HG03280 (cell line): ENCODE measurements around the gene PLD4.
"Not testable (repeated sequence)": the region's sequence is repeated elsewhere in the genome, so short reads cannot be mapped to it uniquely, and the experiment has no call there.

Source experiments
- ATAC-seq: cut with Tn5 transposase; IDR thresholded peaks from one replicate; pipeline ENCODE4 v1.9.1; 2021; ENCODE audit warnings: mild to moderate bottlenecking, moderate library complexity; ENCODE audit not compliant: unreplicated experiment

PLD4 gene

GRCh38 chr14:104924421-104925213, at the start of gene PLD4:
TSS of gene PLD4 (plus strand) at chr14:104924879. CDS start at chr14:104927141, 2,262 bp downstream.
- no peak for ATAC-seq

GRCh38 chr14:104875412-104875751, 49.3 kb upstream of the PLD4 start:
- ATAC-seq = no peak

- ATAC-seq = no peak
Observed at GRCh38 chr14:104875811-104876210, 48.9 kb upstream of the PLD4 start.

- no peak for ATAC-seq
Observed at GRCh38 chr14:104876251-104876699, 48.4 kb upstream of the PLD4 start.

- no peak for ATAC-seq
Observed at GRCh38 chr14:104877066-104877805, 47.4 kb upstream of the PLD4 start.

GRCh38 chr14:104877806-104878550, 46.7 kb upstream of the PLD4 start:
- no peak for ATAC-seq

- no peak for ATAC-seq
Observed at GRCh38 chr14:104878582-104878981, 46.1 kb upstream of the PLD4 start.

GRCh38 chr14:104879201-104879982, 45.3 kb upstream of the PLD4 start:
- no peak for ATAC-seq

- ATAC-seq = no peak
Observed at GRCh38 chr14:104879983-104880565, 44.6 kb upstream of the PLD4 start.

- no peak for ATAC-seq
Observed at GRCh38 chr14:104880584-104881210, 44.0 kb upstream of the PLD4 start.

- no peak for ATAC-seq
Observed at GRCh38 chr14:104881369-104881979, 43.2 kb upstream of the PLD4 start.

GRCh38 chr14:104882325-104882973, 42.2 kb upstream of the PLD4 start:
- ATAC-seq = no peak

- no peak for ATAC-seq
Observed at GRCh38 chr14:104882991-104883660, 41.6 kb upstream of the PLD4 start.

GRCh38 chr14:104883681-104884361, 40.9 kb upstream of the PLD4 start:
- ATAC-seq = no peak

- not testable (repeated sequence) for ATAC-seq
Observed at GRCh38 chr14:104884381-104884780, 40.3 kb upstream of the PLD4 start.

- ATAC-seq = no peak
Observed at GRCh38 chr14:104885031-104885972, 39.4 kb upstream of the PLD4 start.
